GM03348 (cell line): ENCODE measurements around the gene HECW1.

Source experiments
- DNase-seq: peaks from one replicate; pipeline ENCODE4 v3.0.0; 2012; ENCODE audit warnings: low spot score

HECW1 gene

GRCh38 chr7:43437001-43437400 is 324.6 kb downstream of the HECW1 start:
- DNase-seq = no peak

GRCh38 chr7:43438897-43439479 is 326.5 kb downstream of the HECW1 start:
- no peak for DNase-seq

GRCh38 chr7:43439631-43440401 is 327.4 kb downstream of the HECW1 start:
- peak; percentile 79 for DNase-seq

- no peak for DNase-seq
Observed at GRCh38 chr7:43441231-43442130, 329.0 kb downstream of the HECW1 start.

- no peak for DNase-seq
Observed at GRCh38 chr7:43443381-43443780, 330.9 kb downstream of the HECW1 start.

GRCh38 chr7:43444711-43445578 is 332.5 kb downstream of the HECW1 start:
- DNase-seq = no peak

- DNase-seq = no peak
Observed at GRCh38 chr7:43449577-43449976, 337.1 kb downstream of the HECW1 start.

GRCh38 chr7:43450894-43451293 is 338.4 kb downstream of the HECW1 start:
- no peak for DNase-seq

- DNase-seq = peak; percentile 73
Observed at GRCh38 chr7:43454936-43455518, 342.6 kb downstream of the HECW1 start.

GRCh38 chr7:43456200-43456599 is 343.8 kb downstream of the HECW1 start:
- no peak for DNase-seq

GRCh38 chr7:43458330-43459018 is 346.0 kb downstream of the HECW1 start:
- no peak for DNase-seq

GRCh38 chr7:43459019-43459337 is 346.5 kb downstream of the HECW1 start:
- DNase-seq = no peak

GRCh38 chr7:43460733-43461348 is 348.4 kb downstream of the HECW1 start:
- no peak for DNase-seq

GRCh38 chr7:43461349-43462024 is 349.0 kb downstream of the HECW1 start:
- no peak for DNase-seq

- DNase-seq = peak; percentile 50
Observed at GRCh38 chr7:43462836-43463235, 350.4 kb downstream of the HECW1 start.

- peak; percentile 37 for DNase-seq
Observed at GRCh38 chr7:43463401-43463980, 351.0 kb downstream of the HECW1 start.

GRCh38 chr7:43465581-43466554 is 353.4 kb downstream of the HECW1 start:
- no peak for DNase-seq

GRCh38 chr7:43467406-43467805 is 355.0 kb downstream of the HECW1 start:
- peak; percentile 70 for DNase-seq
